ENCODE measurements around the gene ANTXR2.

DNA sequence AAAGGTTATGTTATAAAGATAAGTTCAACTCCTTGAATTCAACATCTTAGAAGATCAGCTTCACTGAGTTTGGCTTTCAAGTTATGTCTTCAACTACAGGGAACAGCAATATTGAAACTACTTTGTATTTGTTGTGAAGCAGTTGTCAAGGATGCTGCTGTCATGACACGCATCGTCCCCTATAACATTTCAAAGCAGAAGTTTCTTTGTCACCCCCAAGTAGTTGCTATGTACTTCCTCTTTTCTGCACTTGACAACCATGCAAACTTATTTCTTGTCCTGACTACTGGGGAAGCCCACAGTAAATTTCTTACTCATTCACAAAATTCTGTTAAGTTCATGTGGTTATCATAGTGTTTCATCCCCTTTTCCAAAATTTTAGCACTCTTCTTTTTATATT is 14.3 kb downstream of the ANTXR2 start:
- TF ChIP-seq, protein P1, sequence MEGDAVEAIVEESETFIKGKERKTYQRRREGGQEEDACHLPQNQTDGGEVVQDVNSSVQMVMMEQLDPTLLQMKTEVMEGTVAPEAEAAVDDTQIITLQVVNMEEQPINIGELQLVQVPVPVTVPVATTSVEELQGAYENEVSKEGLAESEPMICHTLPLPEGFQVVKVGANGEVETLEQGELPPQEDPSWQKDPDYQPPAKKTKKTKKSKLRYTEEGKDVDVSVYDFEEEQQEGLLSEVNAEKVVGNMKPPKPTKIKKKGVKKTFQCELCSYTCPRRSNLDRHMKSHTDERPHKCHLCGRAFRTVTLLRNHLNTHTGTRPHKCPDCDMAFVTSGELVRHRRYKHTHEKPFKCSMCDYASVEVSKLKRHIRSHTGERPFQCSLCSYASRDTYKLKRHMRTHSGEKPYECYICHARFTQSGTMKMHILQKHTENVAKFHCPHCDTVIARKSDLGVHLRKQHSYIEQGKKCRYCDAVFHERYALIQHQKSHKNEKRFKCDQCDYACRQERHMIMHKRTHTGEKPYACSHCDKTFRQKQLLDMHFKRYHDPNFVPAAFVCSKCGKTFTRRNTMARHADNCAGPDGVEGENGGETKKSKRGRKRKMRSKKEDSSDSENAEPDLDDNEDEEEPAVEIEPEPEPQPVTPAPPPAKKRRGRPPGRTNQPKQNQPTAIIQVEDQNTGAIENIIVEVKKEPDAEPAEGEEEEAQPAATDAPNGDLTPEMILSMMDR (IDR thresholded peaks at IDR 0.05), result no peak
- no peak for TF ChIP-seq ZFX (IDR thresholded peaks at IDR 0.05; ENCODE audit: borderline replicate concordance)

Data from 22Rv1 (cell line).